GM23338 (cell line): ENCODE data around the gene CXCL6.

Experiments used
- EZH2 ChIP-seq: fragments of 200-600 bp; sonication (generic); IDR thresholded peaks from one replicate; pipeline ENCODE4 v1.8.0; 2017; ENCODE audit warnings: antibody characterized with exemption, mild to moderate bottlenecking, low read depth; ENCODE audit not compliant: unreplicated experiment
- EZH2phosphoT487 ChIP-seq: fragments of 200-600 bp; sonication (generic); IDR thresholded peaks from one replicate; pipeline ENCODE4 v1.8.1; 2018; ENCODE audit warnings: antibody characterized with exemption; ENCODE audit not compliant: unreplicated experiment
- NANOG ChIP-seq: IDR thresholded peaks from 2 replicates; pipeline ENCODE4 v1.6.1; 2016; ENCODE audit warnings: antibody characterized with exemption, borderline replicate concordance
- POLR2AphosphoS5 ChIP-seq: IDR thresholded peaks from 2 replicates; pipeline ENCODE4 v1.6.1; 2016; ENCODE audit warnings: antibody characterized with exemption, low read depth
- STAT1 ChIP-seq: IDR thresholded peaks from one replicate; pipeline ENCODE4 v1.6.1; 2016; ENCODE audit warnings: antibody characterized with exemption; ENCODE audit not compliant: unreplicated experiment
- TF ChIP-seq, protein P1 (sequence below), 2 experiments: fragments of 200-600 bp in 1 of 2; sonication (generic) in 1 of 2; conservative IDR thresholded peaks; 2 replicates each; pipeline versions ENCODE4 v1.5.1 to v1.6.1; 2016 to 2017; ENCODE audit warnings: antibody characterized with exemption in 2 of 2, low read depth in 2 of 2, mild to moderate bottlenecking in 2 of 2, moderate library complexity in 1 of 2
- TF ChIP-seq, protein P2 (sequence below): IDR thresholded peaks from 2 replicates; pipeline ENCODE4 v1.6.1; 2016; ENCODE audit warnings: antibody characterized with exemption

DNA sequence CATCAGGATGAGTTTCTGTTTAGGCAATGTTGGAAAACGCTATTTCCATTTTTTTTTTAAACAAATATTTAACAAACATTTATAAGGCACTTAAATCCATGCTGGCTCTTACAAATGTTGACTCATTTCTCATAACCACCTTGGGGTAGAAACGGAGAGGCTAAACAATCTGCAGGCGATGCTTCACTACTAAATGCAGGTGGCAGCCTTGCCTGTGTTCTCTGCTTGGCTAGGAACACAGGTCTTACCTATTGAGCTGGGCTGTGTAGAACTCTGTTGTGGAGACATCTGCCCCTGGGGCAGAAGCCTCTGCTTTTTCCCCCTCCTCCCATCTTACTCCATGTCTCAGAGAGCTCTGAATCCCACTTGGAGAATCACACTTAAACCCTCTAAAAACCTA lies 31.3 kb downstream of the CXCL6 start:
- TF ChIP-seq, protein P1, sequence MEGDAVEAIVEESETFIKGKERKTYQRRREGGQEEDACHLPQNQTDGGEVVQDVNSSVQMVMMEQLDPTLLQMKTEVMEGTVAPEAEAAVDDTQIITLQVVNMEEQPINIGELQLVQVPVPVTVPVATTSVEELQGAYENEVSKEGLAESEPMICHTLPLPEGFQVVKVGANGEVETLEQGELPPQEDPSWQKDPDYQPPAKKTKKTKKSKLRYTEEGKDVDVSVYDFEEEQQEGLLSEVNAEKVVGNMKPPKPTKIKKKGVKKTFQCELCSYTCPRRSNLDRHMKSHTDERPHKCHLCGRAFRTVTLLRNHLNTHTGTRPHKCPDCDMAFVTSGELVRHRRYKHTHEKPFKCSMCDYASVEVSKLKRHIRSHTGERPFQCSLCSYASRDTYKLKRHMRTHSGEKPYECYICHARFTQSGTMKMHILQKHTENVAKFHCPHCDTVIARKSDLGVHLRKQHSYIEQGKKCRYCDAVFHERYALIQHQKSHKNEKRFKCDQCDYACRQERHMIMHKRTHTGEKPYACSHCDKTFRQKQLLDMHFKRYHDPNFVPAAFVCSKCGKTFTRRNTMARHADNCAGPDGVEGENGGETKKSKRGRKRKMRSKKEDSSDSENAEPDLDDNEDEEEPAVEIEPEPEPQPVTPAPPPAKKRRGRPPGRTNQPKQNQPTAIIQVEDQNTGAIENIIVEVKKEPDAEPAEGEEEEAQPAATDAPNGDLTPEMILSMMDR (conservative IDR thresholded peaks at IDR 0.05; ENCODE audit: low read depth in 2 of 2) = peak in 1 of 2 experiments; percentile 53; a peak in 2 of 4 replicates
- TF ChIP-seq POLR2AphosphoS5 = no peak
- no peak for TF ChIP-seq STAT1
- TF ChIP-seq EZH2phosphoT487 = no peak
- TF ChIP-seq, protein P2, sequence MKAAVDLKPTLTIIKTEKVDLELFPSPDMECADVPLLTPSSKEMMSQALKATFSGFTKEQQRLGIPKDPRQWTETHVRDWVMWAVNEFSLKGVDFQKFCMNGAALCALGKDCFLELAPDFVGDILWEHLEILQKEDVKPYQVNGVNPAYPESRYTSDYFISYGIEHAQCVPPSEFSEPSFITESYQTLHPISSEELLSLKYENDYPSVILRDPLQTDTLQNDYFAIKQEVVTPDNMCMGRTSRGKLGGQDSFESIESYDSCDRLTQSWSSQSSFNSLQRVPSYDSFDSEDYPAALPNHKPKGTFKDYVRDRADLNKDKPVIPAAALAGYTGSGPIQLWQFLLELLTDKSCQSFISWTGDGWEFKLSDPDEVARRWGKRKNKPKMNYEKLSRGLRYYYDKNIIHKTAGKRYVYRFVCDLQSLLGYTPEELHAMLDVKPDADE = no peak
- TF ChIP-seq NANOG = no peak
- TF ChIP-seq EZH2 = no peak
